GM18511 (cell line): ENCODE results near the gene C11orf54.

Source experiments
- ATAC-seq: cut with Tn5 transposase; IDR thresholded peaks from one replicate; pipeline ENCODE4 v1.9.1; 2021; ENCODE audit warnings: mild to moderate bottlenecking, moderate library complexity; ENCODE audit not compliant: unreplicated experiment

Gene C11orf54

GRCh38 chr11:93741094-93741881 lies at the start of gene C11orf54, which contains the start of gene TAF1D:
Gene C11orf54, plus strand, starts transcription at chr11:93741672. Its CDS starts 5,722 bp downstream, at chr11:93747394.
Gene TAF1D, minus strand, starts transcription at chr11:93741495. Its CDS starts 2,191 bp downstream, at chr11:93739304.
- peak; percentile 86 for ATAC-seq

- no peak for ATAC-seq
Measured at GRCh38 chr11:93694109-93694508, 47.4 kb upstream of the C11orf54 start.

GRCh38 chr11:93694557-93694956 lies 46.9 kb upstream of the C11orf54 start:
- ATAC-seq = no peak

GRCh38 chr11:93697611-93698010 lies 43.9 kb upstream of the C11orf54 start:
- ATAC-seq = no peak

GRCh38 chr11:93700830-93701229 lies 40.6 kb upstream of the C11orf54 start:
- ATAC-seq = no peak

GRCh38 chr11:93704237-93704636 lies 37.2 kb upstream of the C11orf54 start:
- ATAC-seq = no peak

GRCh38 chr11:93710239-93710638 lies 31.2 kb upstream of the C11orf54 start:
- ATAC-seq = no peak

- no peak for ATAC-seq
Measured at GRCh38 chr11:93712678-93713077, 28.8 kb upstream of the C11orf54 start.

GRCh38 chr11:93715797-93716396 lies 25.6 kb upstream of the C11orf54 start:
- ATAC-seq = no peak

GRCh38 chr11:93717501-93717900 lies 24.0 kb upstream of the C11orf54 start:
- no peak for ATAC-seq

- ATAC-seq = peak; percentile 94
Measured at GRCh38 chr11:93718057-93718563, 23.4 kb upstream of the C11orf54 start.

GRCh38 chr11:93719310-93719709 lies 22.2 kb upstream of the C11orf54 start:
- ATAC-seq = no peak

GRCh38 chr11:93720522-93720921 lies 20.9 kb upstream of the C11orf54 start:
- ATAC-seq = no peak

- no peak for ATAC-seq
Measured at GRCh38 chr11:93724089-93724488, 17.4 kb upstream of the C11orf54 start.

- no peak for ATAC-seq
Measured at GRCh38 chr11:93727985-93728791, 13.3 kb upstream of the C11orf54 start.

GRCh38 chr11:93728792-93729128 lies 12.7 kb upstream of the C11orf54 start:
- no peak for ATAC-seq

- no peak for ATAC-seq
Measured at GRCh38 chr11:93729129-93729616, 12.3 kb upstream of the C11orf54 start.

- no peak for ATAC-seq
Measured at GRCh38 chr11:93730108-93731107, 11.1 kb upstream of the C11orf54 start.

GRCh38 chr11:93732237-93732892 lies 9.1 kb upstream of the C11orf54 start:
- no peak for ATAC-seq
